HepG2 (cell line): ENCODE measurements around the gene HYCC2.

Source experiments
- BCLAF1 ChIP-seq: fragments of 450-650 bp; IDR thresholded peaks from 2 replicates; pipeline ENCODE4 v1.6.1; 2017; ENCODE audit warnings: mild to moderate bottlenecking
- ELK4 ChIP-seq: sonication (generic); formaldehyde crosslinking; IDR thresholded peaks from 2 replicates; pipeline ENCODE4 v1.9.0; 2021; ENCODE audit warnings: missing genetic modification reagents, borderline replicate concordance
- ETS1 ChIP-seq: sonication (generic); formaldehyde crosslinking; IDR thresholded peaks from 2 replicates; pipeline ENCODE4 v1.4.0; 2020; ENCODE audit warnings: missing genetic modification reagents
- EZH2 ChIP-seq: conservative IDR thresholded peaks from 2 replicates; pipeline ENCODE4 v1.6.1; 2012; ENCODE audit warnings: mild to moderate bottlenecking, low read depth, low read length, moderate library complexity
- JUND ChIP-seq: sonication (generic); formaldehyde crosslinking; IDR thresholded peaks from 2 replicates; pipeline ENCODE4 v1.8.0; 2022; ENCODE audit warnings: mild to moderate bottlenecking, missing genetic modification reagents
- MYC ChIP-seq: sonication (generic); formaldehyde crosslinking; IDR thresholded peaks from 2 replicates; pipeline ENCODE4 v1.9.0; 2021; ENCODE audit warnings: missing genetic modification reagents, borderline replicate concordance
- POLR2AphosphoS5 ChIP-seq: IDR thresholded peaks from 2 replicates; pipeline ENCODE4 v1.6.1; 2012; ENCODE audit warnings: low read depth, low read length
- TAF1 ChIP-seq: sonication (generic); formaldehyde crosslinking; IDR thresholded peaks from 2 replicates; pipeline ENCODE4 v1.4.0; 2020; ENCODE audit warnings: missing genetic modification reagents
- ZNF121 ChIP-seq: sonication (generic); formaldehyde crosslinking; IDR thresholded peaks from 2 replicates; pipeline ENCODE4 v1.5.0; 2020; ENCODE audit warnings: mild to moderate bottlenecking, missing genetic modification reagents

GRCh38 chr2:201114350-201114749 is 42.9 kb upstream of the HYCC2 start:
- TF ChIP-seq ELK4 (no peak), ETS1 (CRISPR knock-in tag) (no peak), JUND (CRISPR knock-in tag) (no peak), POLR2AphosphoS5 (no peak), BCLAF1 (no peak), TAF1 (CRISPR knock-in tag) (no peak), MYC (CRISPR knock-in tag) (no peak), ZNF121 (CRISPR knock-in tag) (0 out of 2 replicates have a peak, but pooled peaks have one; percentile 8), EZH2 (no peak)
